Stomach (tissue), 9 donors: Measurements from ENCODE around the gene HEXD. TPM values are rescaled to one million over a fixed set of nuclear protein-coding genes. Genes with fewer than 3 reads are reported as not detected.
"Not testable (repeated sequence)": the region's sequence is repeated elsewhere in the genome, so short reads cannot be mapped to it uniquely, and the experiment has no call there.

ENCODE experiments used
- DNase-seq, 2 donors: peaks; one replicate each; pipeline versions ENCODE4 v3.0.0 to v3.0.0-alpha.2; 2013 to 2019
- H3K27ac ChIP-seq, 5 donors: fragments of 200-600 bp in 4 of 5; sonication (generic) in 4 of 5; one replicate each; pipeline ENCODE4 v1.5.1; 2013 to 2019; ENCODE audit warnings: mild to moderate bottlenecking in 1 of 5, moderate library complexity in 1 of 5
- H3K27me3 ChIP-seq, 3 donors: fragments of 200-600 bp; sonication (generic); one replicate each; pipeline ENCODE4 v1.5.1; 2017 to 2019; ENCODE audit warnings: mixed run types in 1 of 3
- H3K36me3 ChIP-seq, 4 donors: fragments of 200-600 bp; sonication (generic); 1 replicate in 3 of 4; 2 replicates in 1 of 4; pipeline ENCODE4 v1.5.1; 2016 to 2019
- H3K4me1 ChIP-seq, 4 donors: fragments of 200-600 bp; sonication (generic); one replicate each; pipeline ENCODE4 v1.5.1; 2016 to 2019
- H3K4me3 ChIP-seq, 4 donors: fragments of 200-600 bp; sonication (generic) in 3 of 4; one replicate each; pipeline ENCODE4 v1.5.1; 2016 to 2019; ENCODE audit warnings: mild to moderate bottlenecking in 1 of 4
- H3K9me3 ChIP-seq, 4 donors: fragments of 200-600 bp; sonication (generic); one replicate each; pipeline ENCODE4 v1.5.1; 2016 to 2019
- EP300 ChIP-seq: sonication (generic); formaldehyde crosslinking; IDR thresholded peaks from one replicate; pipeline ENCODE4 v1.6.1; 2017; ENCODE audit warnings: antibody characterized with exemption
- POLR2A ChIP-seq, 4 donors: fragments of 450-650 bp; IDR thresholded peaks; one replicate each; pipeline ENCODE4 v1.6.1; 2016; ENCODE audit warnings: antibody characterized with exemption in 4 of 4, control low read depth in 2 of 4, mild to moderate bottlenecking in 1 of 4, moderate library complexity in 1 of 4
- POLR2AphosphoS5 ChIP-seq, 3 donors: sonication (generic); formaldehyde crosslinking; IDR thresholded peaks; one replicate each; pipeline ENCODE4 v1.6.1; 2016; ENCODE audit warnings: antibody characterized with exemption in 3 of 3
- WGBS, 5 donors: extraction: QIAGEN DNeasy Blood & Tissue Kit in 3 of 5; methylation state at CpG; one replicate each; pipeline versions ENCODE4 v1.1.5 to v1.1.7; 2013 to 2018; 5-methylcytosine and 5-hydroxymethylcytosine counted together
- intact Hi-C: fragments of 100-400 bp; cut with DNase I; formaldehyde crosslinking; loops from one replicate; pipeline ENCODE4 v1.15.1; 2023; ENCODE audit warnings: low total_unique reads
- polyA plus RNA-seq, 3 donors: library from polyadenylated mRNA; stranded (reverse); fragments of 200-250 nt; gene quantifications; one replicate each; pipeline ENCODE4 v1.2.3, GENCODE V29; 2013
- total RNA-seq, 5 donors: library from RNA; depleted of rRNA; stranded (reverse); fragments of >200 nt; gene quantifications; one replicate each; pipeline versions ENCODE4 v1.1.0 to v1.2.3, GENCODE V29; 2014 to 2016
- TF ChIP-seq, protein P1 (sequence below), 7 experiments: fragments of 450-650 bp in 4 of 7; fragments of 200-600 bp in 3 of 7; sonication (generic) in 3 of 7; IDR thresholded peaks; one replicate each; pipeline ENCODE4 v1.5.1; 2016 to 2019; ENCODE audit warnings: antibody characterized with exemption in 7 of 7, control low read depth in 2 of 7, mild to moderate bottlenecking in 1 of 7
- donor health status: healthy with polysubstance abuse.
- donor health status: Bipolar disorder and iron deficiency.
- donor health status: healthy.

HEXD gene
- total and polyA plus RNA-seq, 8 donors: 13.8 to 212 (median 102) TPM

DNA sequence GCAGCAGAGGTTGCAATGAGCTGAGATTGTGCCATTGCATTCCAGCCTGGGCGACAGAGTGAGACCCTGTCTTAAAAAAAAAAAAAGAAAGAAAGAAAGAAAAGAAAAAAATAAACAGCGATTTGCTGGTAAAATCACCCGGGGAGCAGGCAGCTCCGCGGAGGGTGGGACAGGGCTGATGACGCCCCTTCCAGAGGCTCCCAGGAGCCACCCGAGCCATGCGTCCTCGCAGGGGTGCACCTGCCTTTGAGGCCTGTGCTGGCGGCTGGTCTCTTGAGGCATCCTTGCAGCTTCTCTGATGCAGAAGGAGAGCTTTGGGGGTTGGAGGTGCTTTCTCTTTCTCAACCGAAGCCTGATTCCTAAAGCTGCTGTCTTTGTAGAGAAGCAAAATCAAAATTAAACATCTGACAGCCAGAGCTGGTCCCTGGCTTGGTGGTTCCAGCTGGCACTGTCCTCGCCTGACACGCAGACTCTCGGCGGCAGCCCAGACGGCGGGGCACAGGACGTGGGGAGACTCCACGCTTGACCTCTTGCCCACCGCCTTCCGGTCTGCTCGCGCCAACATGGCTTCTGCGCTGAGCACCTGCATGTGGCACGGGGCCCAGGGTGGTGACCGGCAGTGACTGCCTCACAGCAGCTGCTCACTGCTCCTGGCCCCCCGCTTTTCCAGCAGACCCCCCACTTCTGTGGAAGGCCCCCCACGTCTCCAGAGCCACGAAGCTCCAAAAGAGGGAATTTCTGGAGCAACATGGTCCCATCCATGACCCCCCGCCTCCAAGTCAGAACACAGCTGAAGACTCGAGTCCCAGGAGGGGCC, 40.0 kb upstream of the HEXD start:
- intact Hi-C loops: no loop called here
- no peaks in the 10 kb centered on the region for H3K9me3 ChIP-seq

DNA sequence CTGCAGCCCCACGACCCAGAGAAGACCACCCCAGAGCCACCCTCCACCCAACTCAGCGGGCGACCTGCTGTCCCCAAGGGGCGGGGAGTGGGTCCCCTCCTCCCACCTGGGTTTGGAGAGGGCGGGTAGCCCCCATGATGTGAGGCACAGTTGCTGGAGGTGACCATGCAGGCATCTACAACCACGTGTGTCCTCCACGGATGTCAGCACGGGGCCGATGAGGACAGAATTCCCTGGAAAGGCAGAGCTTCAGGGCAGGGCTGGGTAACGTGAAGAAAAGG, 39.5 kb upstream of the HEXD start:
- 53 to 66% (median 62%) methylated on average over 10 of the region's 10 CpGs for WGBS, 5 donors
- H3K9me3 ChIP-seq: no peaks in the 10 kb centered on the region
- peaks cover 0 to 26% (median 6%) of the 10 kb centered on the region in 4 donors for H3K4me1 ChIP-seq
- H3K36me3 ChIP-seq: no peaks in the 10 kb centered on the region
- peaks cover 8 to 84% (median 53%) of the 10 kb centered on the region in 3 donors for H3K27me3 ChIP-seq
- TF ChIP-seq POLR2A (IDR thresholded peaks at IDR 0.05) (no peak), EP300 (no peak), POLR2AphosphoS5 (IDR thresholded peaks at IDR 0.05) (no peak)
- TF ChIP-seq, protein P1, sequence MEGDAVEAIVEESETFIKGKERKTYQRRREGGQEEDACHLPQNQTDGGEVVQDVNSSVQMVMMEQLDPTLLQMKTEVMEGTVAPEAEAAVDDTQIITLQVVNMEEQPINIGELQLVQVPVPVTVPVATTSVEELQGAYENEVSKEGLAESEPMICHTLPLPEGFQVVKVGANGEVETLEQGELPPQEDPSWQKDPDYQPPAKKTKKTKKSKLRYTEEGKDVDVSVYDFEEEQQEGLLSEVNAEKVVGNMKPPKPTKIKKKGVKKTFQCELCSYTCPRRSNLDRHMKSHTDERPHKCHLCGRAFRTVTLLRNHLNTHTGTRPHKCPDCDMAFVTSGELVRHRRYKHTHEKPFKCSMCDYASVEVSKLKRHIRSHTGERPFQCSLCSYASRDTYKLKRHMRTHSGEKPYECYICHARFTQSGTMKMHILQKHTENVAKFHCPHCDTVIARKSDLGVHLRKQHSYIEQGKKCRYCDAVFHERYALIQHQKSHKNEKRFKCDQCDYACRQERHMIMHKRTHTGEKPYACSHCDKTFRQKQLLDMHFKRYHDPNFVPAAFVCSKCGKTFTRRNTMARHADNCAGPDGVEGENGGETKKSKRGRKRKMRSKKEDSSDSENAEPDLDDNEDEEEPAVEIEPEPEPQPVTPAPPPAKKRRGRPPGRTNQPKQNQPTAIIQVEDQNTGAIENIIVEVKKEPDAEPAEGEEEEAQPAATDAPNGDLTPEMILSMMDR (IDR thresholded peaks at IDR 0.05): no peak
- intact Hi-C loops: no loop called here
- no peak for DNase-seq
- H3K27ac ChIP-seq: no peak overlapping the region
- no peak overlapping the region for H3K4me3 ChIP-seq

More for the DNA sequence above, 40.0 kb upstream of the HEXD start:
- WGBS, 5 donors: 70 to 83% (median 79%) methylated on average over 30 to 31 of the region's 31 CpGs
- Histone ChIP-seq H3K27me3 (peaks cover 8 to 84% (median 53%) of the 10 kb centered on the region in 3 donors), H3K36me3 (no peaks in the 10 kb centered on the region), H3K4me1 (peaks cover 0 to 26% (median 6%) of the 10 kb centered on the region in 4 donors), H3K4me3 (no peak overlapping the region), H3K27ac (no peak overlapping the region)
- DNase-seq: no peak
- TF ChIP-seq EP300: no peak
- TF ChIP-seq, protein P1 (IDR thresholded peaks at IDR 0.05): no peak
- no peak for TF ChIP-seq POLR2A (IDR thresholded peaks at IDR 0.05)
- TF ChIP-seq POLR2AphosphoS5 (IDR thresholded peaks at IDR 0.05): no peak

DNA sequence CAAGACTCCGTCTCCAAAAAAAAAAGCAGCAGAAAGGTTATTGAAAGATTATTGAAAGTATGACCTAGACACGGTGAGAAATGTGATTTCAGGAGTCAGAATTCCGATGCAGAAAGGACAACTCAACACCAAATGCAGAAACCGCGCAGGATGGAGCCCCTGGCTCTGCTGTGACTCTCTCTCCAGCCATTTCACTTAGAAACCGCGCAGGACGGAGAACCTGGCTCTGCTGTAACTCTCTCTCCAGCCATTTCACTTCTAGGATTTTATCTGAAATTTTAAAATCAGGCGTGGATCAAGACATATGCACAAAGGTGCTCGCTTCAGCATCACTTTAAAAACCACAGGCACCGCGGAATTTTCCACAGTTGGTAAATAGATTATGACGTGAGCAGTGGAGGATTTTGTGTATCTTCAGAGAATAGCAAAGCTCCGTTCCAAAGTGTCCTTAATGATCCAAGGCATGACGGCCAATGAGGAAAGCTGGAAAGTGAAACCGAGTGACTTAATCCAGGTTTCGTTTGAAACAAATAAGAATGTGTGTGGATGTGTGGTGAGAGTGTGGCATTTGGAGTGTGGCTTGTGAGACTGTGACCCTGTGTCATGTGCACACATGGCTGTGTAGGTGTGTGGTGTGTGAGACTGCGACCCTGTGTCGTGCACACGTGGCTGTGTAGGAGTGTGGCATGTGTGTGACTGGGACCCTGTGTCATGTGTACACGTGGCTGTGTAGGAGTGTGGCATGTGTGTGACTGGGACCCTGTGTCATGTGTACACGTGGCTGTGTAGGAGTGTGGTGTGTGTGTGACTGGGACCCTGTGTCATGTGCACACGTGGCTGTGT, 37.1 kb upstream of the HEXD start:
- Histone ChIP-seq H3K27me3 (peaks cover 2 to 84% (median 39%) of the 10 kb centered on the region in 3 donors), H3K36me3 (no peaks in the 10 kb centered on the region), H3K4me3 (no peak overlapping the region), H3K9me3 (no peaks in the 10 kb centered on the region), H3K27ac (no peak overlapping the region), H3K4me1 (peaks cover 7 to 32% (median 24%) of the 10 kb centered on the region in 4 donors)
- DNase-seq: no peak
- WGBS, 5 donors: 51 to 57% (median 53%) methylated on average over 23 of the region's 23 CpGs
- TF ChIP-seq POLR2A (IDR thresholded peaks at IDR 0.05) (no peak), EP300 (no peak), POLR2AphosphoS5 (IDR thresholded peaks at IDR 0.05) (no peak)
- TF ChIP-seq, protein P1 (IDR thresholded peaks at IDR 0.05): no peak
- intact Hi-C loops: no loop called here

DNA sequence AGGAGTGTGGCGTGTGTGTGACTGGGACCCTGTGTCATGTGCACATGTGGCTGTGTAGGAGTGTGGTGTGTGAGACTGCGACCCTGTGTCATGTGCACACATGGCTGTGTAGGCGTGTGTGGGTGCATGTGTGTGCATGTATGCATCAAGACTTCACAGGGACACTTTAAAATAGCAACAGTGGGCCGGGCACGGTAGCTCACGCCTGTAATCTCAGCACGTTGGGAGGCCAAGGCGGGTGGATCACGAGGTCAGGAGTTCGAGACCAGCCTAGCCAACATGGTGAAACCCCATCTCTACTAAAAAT, 36.5 kb upstream of the HEXD start:
- DNase-seq, H3K4me3 ChIP-seq, H3K27ac ChIP-seq, H3K9me3 ChIP-seq, intact Hi-C loops, H3K36me3 ChIP-seq: not testable (repeated sequence)
- 71 to 81% (median 75%) methylated on average over 10 of the region's 10 CpGs for WGBS, 5 donors
- H3K4me1 ChIP-seq: peaks cover 7 to 36% (median 28%) of the 10 kb centered on the region in 4 donors
- peaks cover 2 to 84% (median 38%) of the 10 kb centered on the region in 3 donors for H3K27me3 ChIP-seq

DNA sequence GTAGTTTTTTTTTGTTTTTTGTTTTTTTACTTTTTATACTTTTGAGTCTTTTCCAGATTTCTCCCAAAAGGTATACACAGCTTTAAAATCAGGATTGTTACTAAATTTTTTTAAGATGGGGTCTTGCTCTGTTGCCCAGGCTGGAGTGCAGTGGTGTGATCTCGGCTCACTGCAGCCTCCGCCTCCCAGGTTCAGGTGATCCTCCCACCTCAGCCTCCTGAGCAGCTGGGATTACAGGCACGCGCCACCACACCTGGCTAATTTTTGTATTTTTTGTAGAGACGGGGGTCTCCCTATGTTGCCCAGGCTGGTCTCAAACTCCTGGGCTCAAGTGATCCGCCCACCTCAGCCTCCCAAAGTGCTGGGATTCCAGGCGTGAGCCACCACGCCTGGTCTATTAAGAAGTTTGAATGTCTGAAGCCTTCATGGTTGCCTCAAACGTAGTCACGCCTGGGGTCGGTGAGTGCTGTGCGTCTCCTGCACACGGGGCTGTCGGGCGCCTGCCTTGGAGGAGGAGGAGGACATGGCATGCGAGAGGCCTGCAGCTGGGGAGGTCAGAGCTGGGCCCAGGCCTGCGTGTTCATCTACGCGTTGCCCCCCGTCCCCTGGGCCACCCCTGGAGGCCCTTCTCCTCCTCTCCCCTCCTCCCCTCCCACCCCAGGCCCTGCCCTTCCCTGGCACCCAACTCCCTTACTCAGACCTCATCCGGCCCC, 35.8 kb upstream of the HEXD start:
- WGBS, 5 donors: 82 to 90% (median 85%) methylated on average over 12 to 21 of the region's 21 CpGs
- Histone ChIP-seq H3K27me3 (peaks cover 2 to 90% (median 44%) of the 10 kb centered on the region in 3 donors), H3K4me1 (peaks cover 7 to 44% (median 34%) of the 10 kb centered on the region in 4 donors)
- H3K9me3 ChIP-seq, intact Hi-C loops, H3K4me3 ChIP-seq, H3K36me3 ChIP-seq, DNase-seq, H3K27ac ChIP-seq: not testable (repeated sequence)
